ENCODE data around the gene PTPN2. TPM values are rescaled to one million over a fixed set of nuclear protein-coding genes. Genes with fewer than 3 reads are reported as not detected.
"Not testable (repeated sequence)": the region's sequence is repeated elsewhere in the genome, so short reads cannot be mapped to it uniquely, and the experiment has no call there.

PTPN2 gene
- total and polyA plus RNA-seq, 2 donors (not counting 1 experiment from before 2014, with no cell fraction given), result 41.2 to 75.5 TPM

DNA sequence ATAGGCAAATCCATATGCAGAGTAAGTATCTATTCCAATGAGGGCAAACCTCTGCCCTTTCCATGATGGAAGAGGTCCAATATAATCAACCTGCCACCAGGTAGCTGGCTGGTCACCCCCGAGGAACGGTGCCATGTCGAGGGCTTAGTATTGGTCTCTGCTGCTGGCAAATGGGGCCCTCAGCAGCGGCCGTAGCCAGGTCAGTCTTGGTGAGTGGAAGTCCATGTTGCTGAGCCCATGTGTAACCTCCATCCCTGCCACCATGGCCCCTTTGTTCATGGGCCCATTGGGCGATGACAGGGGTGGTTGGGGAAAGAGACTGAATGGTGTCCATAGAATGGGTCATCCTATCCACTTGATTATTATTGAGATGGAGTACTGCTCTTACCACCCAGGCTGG lies 128.4 kb downstream of the PTPN2 start:
- H3K79me2 ChIP-seq (ENCODE audit: control insufficient read depth, insufficient read depth, low read length); H3K9me3 ChIP-seq (ENCODE audit: control extremely low read depth in 1 of 3, control insufficient read depth in 2 of 3, insufficient read depth in 1 of 3, low read length in 2 of 3); CTCF ChIA-PET; H3K4me1 Mint-ChIP-seq; POLR2A ChIA-PET; H3K4me3 Mint-ChIP-seq; ATAC-seq (ENCODE audit: low read depth); H4K20me1 ChIP-seq (ENCODE audit: control insufficient read depth, insufficient read depth, low read length, poor library complexity, severe bottlenecking); H3K27ac ChIP-seq (ENCODE audit: low read length in 2 of 2); intact Hi-C loops (cut with micrococcal nuclease); H3K36me3 ChIP-seq (replicated peaks in 1 of 2; ENCODE audit: control extremely low read depth in 1 of 2, control insufficient read depth in 1 of 2, extremely low read depth in 1 of 2, insufficient read depth in 2 of 2, low read length in 1 of 2); H3K9ac ChIP-seq (ENCODE audit: low read length); H2AFZ ChIP-seq (ENCODE audit: insufficient read depth, low read depth, low read length, poor library complexity, severe bottlenecking); H3K27ac Mint-ChIP-seq; H3K4me3 ChIP-seq (ENCODE audit: control extremely low read depth in 1 of 5, extremely low read depth in 1 of 5, insufficient read depth in 1 of 5, low read depth in 2 of 5, low read length in 4 of 5); H3K4me2 ChIP-seq (replicated peaks; ENCODE audit: low read depth, low read length, poor library complexity, severe bottlenecking); H3K4me1 ChIP-seq (ENCODE audit: control insufficient read depth in 2 of 2, insufficient read depth in 2 of 2, low read length in 2 of 2); H3K9me3 Mint-ChIP-seq (ENCODE audit: insufficient read depth); DNase-seq: not testable (repeated sequence)
- peaks cover 15% of the 10 kb centered on the region for H3K27me3 Mint-ChIP-seq
- H3K27me3 ChIP-seq (replicated peaks in 1 of 4; ENCODE audit: control extremely low read depth in 1 of 4, control insufficient read depth in 3 of 4, insufficient read depth in 4 of 4, low read length in 3 of 4), result peaks cover 0 to 12% (median 1%) of the 10 kb centered on the region in 4 experiments
- WGBS (ENCODE audit: insufficient coverage), result 100% methylated on average over 5 of the region's 6 CpGs

DNA sequence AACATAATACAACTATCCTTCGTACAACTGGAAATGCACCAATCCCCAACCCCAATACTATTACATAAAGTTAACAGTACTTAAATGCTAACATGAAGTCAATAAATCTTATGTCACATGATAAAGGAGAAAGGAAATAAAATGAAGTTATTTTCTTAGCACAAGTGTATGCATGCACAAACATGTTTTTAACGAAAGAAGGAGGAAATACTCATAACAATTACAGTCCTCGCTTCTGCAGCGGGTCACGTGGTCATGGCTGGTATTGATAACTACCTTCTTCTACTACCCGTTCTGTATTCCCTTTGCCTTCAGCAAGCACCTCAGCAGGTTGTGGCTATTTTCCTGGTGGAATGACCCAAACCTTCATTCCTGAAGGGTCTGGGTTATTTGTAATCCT lies 129.5 kb downstream of the PTPN2 start:
- H2AFZ ChIP-seq (ENCODE audit: insufficient read depth, low read depth, low read length, poor library complexity, severe bottlenecking), result no peak overlapping the region
- Mint-ChIP-seq H3K9me3 (ENCODE audit: insufficient read depth) (no peaks in the 10 kb centered on the region), H3K4me3 (no peak overlapping the region), H3K4me1 (peaks cover 11% of the 10 kb centered on the region), H3K27me3 (peaks cover 23% of the 10 kb centered on the region), H3K27ac (no peak overlapping the region)
- no peaks in the 10 kb centered on the region for H3K9me3 ChIP-seq (ENCODE audit: control extremely low read depth in 1 of 3, control insufficient read depth in 2 of 3, insufficient read depth in 1 of 3, low read length in 2 of 3)
- ATAC-seq (ENCODE audit: low read depth) (no peak), DNase-seq (no peak)
- H3K27me3 ChIP-seq (replicated peaks in 1 of 4; ENCODE audit: control extremely low read depth in 1 of 4, control insufficient read depth in 3 of 4, insufficient read depth in 4 of 4, low read length in 3 of 4), result peaks cover 0 to 19% (median 2%) of the 10 kb centered on the region in 4 experiments
- H3K79me2 ChIP-seq (ENCODE audit: control insufficient read depth, insufficient read depth, low read length), result no peaks in the 10 kb centered on the region
- intact Hi-C loops (cut with micrococcal nuclease), result no loop called here
- H3K4me3 ChIP-seq (ENCODE audit: control extremely low read depth in 1 of 5, extremely low read depth in 1 of 5, insufficient read depth in 1 of 5, low read depth in 2 of 5, low read length in 4 of 5), result no peak overlapping the region
- no CpG with 5 or more reads among the region's 6 CpGs for WGBS (ENCODE audit: insufficient coverage)
- peaks cover 12 to 14% of the 10 kb centered on the region in 2 donors for H3K4me1 ChIP-seq (ENCODE audit: control insufficient read depth in 2 of 2, insufficient read depth in 2 of 2, low read length in 2 of 2)
- CTCF ChIA-PET, result no interaction called here
- POLR2A ChIA-PET, result no interaction called here
- H3K36me3 ChIP-seq (replicated peaks in 1 of 2; ENCODE audit: control extremely low read depth in 1 of 2, control insufficient read depth in 1 of 2, extremely low read depth in 1 of 2, insufficient read depth in 2 of 2, low read length in 1 of 2), result no peaks in the 10 kb centered on the region
- no peak overlapping the region for H3K27ac ChIP-seq (ENCODE audit: low read length in 2 of 2)
- TF ChIP-seq EZH2 (IDR thresholded peaks at IDR 0.05; ENCODE audit: borderline replicate concordance, insufficient read depth, low read depth, low read length, poor library complexity, severe bottlenecking), result no peak
- TF ChIP-seq, protein P1, sequence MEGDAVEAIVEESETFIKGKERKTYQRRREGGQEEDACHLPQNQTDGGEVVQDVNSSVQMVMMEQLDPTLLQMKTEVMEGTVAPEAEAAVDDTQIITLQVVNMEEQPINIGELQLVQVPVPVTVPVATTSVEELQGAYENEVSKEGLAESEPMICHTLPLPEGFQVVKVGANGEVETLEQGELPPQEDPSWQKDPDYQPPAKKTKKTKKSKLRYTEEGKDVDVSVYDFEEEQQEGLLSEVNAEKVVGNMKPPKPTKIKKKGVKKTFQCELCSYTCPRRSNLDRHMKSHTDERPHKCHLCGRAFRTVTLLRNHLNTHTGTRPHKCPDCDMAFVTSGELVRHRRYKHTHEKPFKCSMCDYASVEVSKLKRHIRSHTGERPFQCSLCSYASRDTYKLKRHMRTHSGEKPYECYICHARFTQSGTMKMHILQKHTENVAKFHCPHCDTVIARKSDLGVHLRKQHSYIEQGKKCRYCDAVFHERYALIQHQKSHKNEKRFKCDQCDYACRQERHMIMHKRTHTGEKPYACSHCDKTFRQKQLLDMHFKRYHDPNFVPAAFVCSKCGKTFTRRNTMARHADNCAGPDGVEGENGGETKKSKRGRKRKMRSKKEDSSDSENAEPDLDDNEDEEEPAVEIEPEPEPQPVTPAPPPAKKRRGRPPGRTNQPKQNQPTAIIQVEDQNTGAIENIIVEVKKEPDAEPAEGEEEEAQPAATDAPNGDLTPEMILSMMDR (IDR thresholded peaks at IDR 0.05), result no peak
- H3K4me2 ChIP-seq (replicated peaks; ENCODE audit: low read depth, low read length, poor library complexity, severe bottlenecking), result no peak overlapping the region
- no peak overlapping the region for H3K9ac ChIP-seq (ENCODE audit: low read length)
- H4K20me1 ChIP-seq (ENCODE audit: control insufficient read depth, insufficient read depth, low read length, poor library complexity, severe bottlenecking), result no peaks in the 10 kb centered on the region

All from B cell (primary cell).